ENCODE data around the gene RPL22. TPM values are rescaled to one million over a fixed set of nuclear protein-coding genes. Genes with fewer than 3 reads are reported as not detected.

The RPL22 gene
- polyA plus RNA-seq, 1 experiment: 76.9 TPM

DNA sequence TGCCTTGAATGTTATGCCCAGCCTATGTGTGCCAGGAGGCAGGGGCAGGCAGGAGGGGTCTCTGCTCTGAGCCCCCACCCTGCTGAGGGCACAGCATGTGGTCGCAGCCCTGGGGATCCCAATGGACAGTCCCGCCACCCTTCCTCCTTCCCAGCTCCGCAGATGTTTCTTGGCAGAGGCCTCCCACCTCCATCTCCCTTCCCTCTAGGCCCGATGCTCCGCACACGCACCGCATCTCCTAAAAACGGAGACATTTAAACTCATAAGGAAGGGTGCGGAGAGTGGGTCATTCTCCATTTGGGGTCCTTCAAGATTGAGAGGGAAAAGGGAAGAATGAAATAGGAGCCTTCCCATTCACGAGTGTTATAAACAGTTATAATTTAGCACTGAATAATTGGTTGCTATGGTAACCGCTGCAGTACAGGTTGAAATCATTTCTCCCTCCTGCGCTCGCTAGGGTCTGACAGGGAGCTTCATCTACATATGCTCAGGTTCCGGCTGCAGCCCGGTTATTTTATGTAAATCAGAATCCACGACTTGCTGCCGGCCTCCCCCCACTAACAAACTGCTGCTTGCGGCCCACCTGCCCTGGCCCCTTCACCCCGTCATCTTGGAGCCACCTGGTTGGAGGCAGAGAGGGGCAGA is 35.3 kb downstream of the RPL22 start:
- ChIA-PET POLR2A (no interaction called here), CTCF (no interaction called here)
- Histone ChIP-seq H3K4me3 (ENCODE audit: low read depth, low read length) (no peak overlapping the region), H3K36me3 (ENCODE audit: control insufficient read depth, insufficient read depth, low read length) (no peaks in the 10 kb centered on the region), H3K27me3 (ENCODE audit: control insufficient read depth, insufficient read depth, low read length) (peaks cover 11% of the 10 kb centered on the region)
- TF ChIP-seq, protein P1, sequence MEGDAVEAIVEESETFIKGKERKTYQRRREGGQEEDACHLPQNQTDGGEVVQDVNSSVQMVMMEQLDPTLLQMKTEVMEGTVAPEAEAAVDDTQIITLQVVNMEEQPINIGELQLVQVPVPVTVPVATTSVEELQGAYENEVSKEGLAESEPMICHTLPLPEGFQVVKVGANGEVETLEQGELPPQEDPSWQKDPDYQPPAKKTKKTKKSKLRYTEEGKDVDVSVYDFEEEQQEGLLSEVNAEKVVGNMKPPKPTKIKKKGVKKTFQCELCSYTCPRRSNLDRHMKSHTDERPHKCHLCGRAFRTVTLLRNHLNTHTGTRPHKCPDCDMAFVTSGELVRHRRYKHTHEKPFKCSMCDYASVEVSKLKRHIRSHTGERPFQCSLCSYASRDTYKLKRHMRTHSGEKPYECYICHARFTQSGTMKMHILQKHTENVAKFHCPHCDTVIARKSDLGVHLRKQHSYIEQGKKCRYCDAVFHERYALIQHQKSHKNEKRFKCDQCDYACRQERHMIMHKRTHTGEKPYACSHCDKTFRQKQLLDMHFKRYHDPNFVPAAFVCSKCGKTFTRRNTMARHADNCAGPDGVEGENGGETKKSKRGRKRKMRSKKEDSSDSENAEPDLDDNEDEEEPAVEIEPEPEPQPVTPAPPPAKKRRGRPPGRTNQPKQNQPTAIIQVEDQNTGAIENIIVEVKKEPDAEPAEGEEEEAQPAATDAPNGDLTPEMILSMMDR (IDR thresholded peaks at IDR 0.05; ENCODE audit: insufficient read depth, low read depth, low read length): no peak
- no peak for DNase-seq (ENCODE audit: low read depth)

DNA sequence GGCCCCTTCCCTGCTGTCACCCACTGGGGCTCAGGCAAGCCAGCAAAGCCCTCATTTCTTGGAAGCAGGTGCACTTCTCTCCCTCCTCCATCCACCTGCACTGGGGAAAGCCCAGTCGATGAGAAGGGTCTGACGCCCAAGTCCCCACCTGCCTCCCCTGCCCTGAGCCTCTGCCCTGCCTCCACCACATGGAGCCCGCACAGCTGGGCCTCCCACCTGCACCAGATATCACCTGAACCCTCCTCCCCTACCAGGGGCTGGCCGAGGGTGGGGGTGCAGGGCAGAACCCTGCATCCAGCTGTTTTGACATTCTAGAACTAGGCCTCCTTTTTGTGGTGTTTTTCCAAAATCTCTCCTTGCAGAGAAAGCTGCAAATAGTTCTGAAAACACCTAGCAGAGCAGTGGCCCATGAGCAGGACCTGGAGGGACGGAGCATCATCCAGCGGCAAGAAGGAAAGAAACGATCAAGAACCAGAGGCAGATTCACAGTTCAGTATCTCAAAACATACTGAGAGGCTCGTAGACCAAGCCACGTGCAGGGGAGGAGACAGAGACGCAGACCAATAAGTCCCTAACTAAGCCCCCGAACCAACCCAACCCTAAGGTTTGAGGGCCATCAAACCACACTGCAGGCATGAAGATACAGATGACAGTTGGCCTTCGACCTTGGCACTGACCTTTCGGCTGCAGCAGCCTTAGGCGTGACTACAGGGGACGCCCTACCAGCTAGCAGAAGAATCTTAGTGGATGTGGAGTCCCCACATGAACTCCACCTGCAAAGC is 36.0 kb downstream of the RPL22 start:
- ChIA-PET CTCF (no interaction called here), POLR2A (no interaction called here)

DNA sequence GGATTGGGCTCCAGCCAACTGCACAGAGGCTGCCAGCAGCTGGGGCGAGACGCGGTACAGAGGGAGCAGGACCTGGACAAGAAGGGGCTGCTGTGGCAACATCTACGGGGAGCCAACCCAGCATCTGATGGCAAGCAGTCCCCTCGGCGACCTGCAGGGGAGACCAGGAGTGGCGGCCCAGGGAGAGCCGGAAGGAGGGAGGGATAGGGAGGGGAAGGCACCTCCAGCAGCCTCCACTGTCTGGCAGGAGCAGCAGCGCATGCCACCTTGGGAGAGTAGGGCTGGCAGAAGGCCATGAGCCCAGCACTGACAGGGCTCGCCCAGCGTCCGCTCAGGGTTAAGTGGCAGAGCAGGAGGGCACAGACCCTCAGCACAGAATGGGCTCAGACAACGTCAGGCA is 36.6 kb downstream of the RPL22 start:
- POLR2A ChIA-PET: no interaction called here
- Histone ChIP-seq H3K4me3 (ENCODE audit: low read depth, low read length) (no peak overlapping the region), H3K27me3 (ENCODE audit: control insufficient read depth, insufficient read depth, low read length) (peaks cover 11% of the 10 kb centered on the region), H3K36me3 (ENCODE audit: control insufficient read depth, insufficient read depth, low read length) (no peaks in the 10 kb centered on the region)
- DNase-seq (ENCODE audit: low read depth): no peak
- TF ChIP-seq, protein P1 (IDR thresholded peaks at IDR 0.05; ENCODE audit: insufficient read depth, low read depth, low read length): no peak
- CTCF ChIA-PET: no interaction called here

More for the DNA sequence above, 36.0 kb downstream of the RPL22 start:
- TF ChIP-seq, protein P1 (IDR thresholded peaks at IDR 0.05; ENCODE audit: insufficient read depth, low read depth, low read length): no peak
- no peak for DNase-seq (ENCODE audit: low read depth)
- no peaks in the 10 kb centered on the region for H3K36me3 ChIP-seq (ENCODE audit: control insufficient read depth, insufficient read depth, low read length)
- H3K27me3 ChIP-seq (ENCODE audit: control insufficient read depth, insufficient read depth, low read length): peaks cover 11% of the 10 kb centered on the region
- no peak overlapping the region for H3K4me3 ChIP-seq (ENCODE audit: low read depth, low read length)

DNA sequence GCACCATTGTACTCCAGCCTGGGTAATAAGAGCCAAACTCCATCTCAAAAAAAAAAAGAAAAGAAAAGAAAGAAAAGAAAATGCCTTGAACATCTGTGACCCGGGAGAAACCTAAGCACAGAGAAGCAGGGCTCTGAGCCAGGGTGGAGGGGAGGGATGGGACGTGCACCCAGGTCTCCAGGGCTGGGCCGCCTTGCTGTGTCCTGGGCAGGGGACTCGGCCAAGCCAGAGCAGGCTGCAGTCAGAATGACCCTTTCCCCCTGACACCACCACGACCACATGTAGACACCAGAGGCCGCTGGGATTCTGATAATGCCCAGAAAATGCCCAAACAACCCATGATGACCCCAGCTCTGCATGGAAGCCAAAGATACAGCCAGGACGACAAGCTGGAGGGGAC is 37.1 kb downstream of the RPL22 start:
- Histone ChIP-seq H3K36me3 (ENCODE audit: control insufficient read depth, insufficient read depth, low read length) (no peaks in the 10 kb centered on the region), H3K4me3 (ENCODE audit: low read depth, low read length) (no peak overlapping the region), H3K27me3 (ENCODE audit: control insufficient read depth, insufficient read depth, low read length) (peaks cover 6% of the 10 kb centered on the region)
- CTCF ChIA-PET: no interaction called here
- TF ChIP-seq, protein P1 (IDR thresholded peaks at IDR 0.05; ENCODE audit: insufficient read depth, low read depth, low read length): no peak
- POLR2A ChIA-PET: no interaction called here
- DNase-seq (ENCODE audit: low read depth): no peak

DNA sequence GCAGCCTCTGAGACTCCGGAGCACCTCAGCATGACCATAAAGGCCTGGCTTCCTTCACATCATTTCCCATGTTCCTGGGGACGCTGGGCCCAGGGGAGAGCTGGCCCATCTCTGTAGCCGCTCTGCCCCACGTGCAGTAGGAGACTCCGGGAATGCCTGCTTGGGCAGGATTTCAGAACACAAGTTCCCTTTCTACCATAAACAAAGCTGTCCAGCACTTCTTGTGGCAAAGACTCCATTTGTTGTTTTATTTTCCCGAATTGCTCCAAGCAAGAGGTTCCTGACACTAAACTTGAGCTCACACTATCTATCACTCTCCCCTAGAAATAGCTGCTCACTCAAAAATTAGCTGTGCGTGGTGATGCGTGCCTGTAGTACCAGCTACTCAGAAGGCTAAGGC is 41.2 kb downstream of the RPL22 start:
- Histone ChIP-seq H3K27me3 (ENCODE audit: control insufficient read depth, insufficient read depth, low read length) (peaks cover 4% of the 10 kb centered on the region; the same call in 1 of the 2 replicates), H3K36me3 (ENCODE audit: control insufficient read depth, insufficient read depth, low read length) (no peaks in the 10 kb centered on the region), H3K4me3 (ENCODE audit: low read depth, low read length) (no peak overlapping the region)
- ChIA-PET POLR2A (no interaction called here), CTCF (interaction anchor here (1.5 kb wide), 1 partner anchor 124 kb away, joined by 5 read pairs; no protein-coding TSS in a partner anchor)
- TF ChIP-seq, protein P1 (IDR thresholded peaks at IDR 0.05; ENCODE audit: insufficient read depth, low read depth, low read length): no peak
- DNase-seq (ENCODE audit: low read depth): no peak

Measured in BJ (cell line).